HCT116 (cell line): ENCODE measurements around the gene SMIM45.

Experiments used
- ATAC-seq: fragments of 200-7000 bp; cut with Tn5 transposase; 2 replicates; pipeline ENCODE4 v1.9.1; 2020; ENCODE audit warnings: mild to moderate bottlenecking, moderate library complexity
- BruUV-seq: library from RNA; stranded (reverse); fragments of 400-500 nt; replicated peaks from 2 replicates; lab custom pipeline; 2021; lab: Mats Ljungman, UMichigan
- CTCF ChIA-PET: fragments of 300-600 bp; sonication (Branson Sonifier 250); formaldehyde crosslinking; loops from one replicate; lab custom pipeline; 2021; ENCODE audit warnings: antibody characterized with exemption; lab: Charles Lee
- POLR2A ChIA-PET: fragments of 300-600, 350-600 bp; sonication (Branson Sonifier 250); formaldehyde crosslinking; loops from one replicate; lab custom pipeline; 2021; ENCODE audit warnings: antibody characterized with exemption; lab: Charles Lee
- RAD21 ChIA-PET, 2 experiments: fragments of 300-600 bp; sonication (Branson Sonifier 250); formaldehyde crosslinking; loops; one replicate each; lab custom pipeline; 2023; ENCODE audit warnings: low total read pairs in 2 of 2; ENCODE audit not compliant: uncharacterized antibody in 2 of 2, unreplicated experiment in 2 of 2, low non-redundant PET in 1 of 2; lab: Charles Lee
- DNase-seq: peaks from one replicate; pipeline ENCODE4 v3.0.0-alpha.2; 2010; ENCODE audit warnings: low read depth, low spot score
- H2AFZ ChIP-seq: fragments of 200-600 bp; shearing (Covaris generic), sonication (generic); 2 replicates; pipeline ENCODE4 v1.6.1; 2017; ENCODE audit warnings: low read depth, mixed run types, mixed read lengths, antibody characterized with exemption, low read length; ENCODE audit not compliant: poor library complexity, severe bottlenecking
- H3K27ac ChIP-seq: 2 replicates; pipeline ENCODE4 v1.5.1; 2012; ENCODE audit warnings: low read depth, low read length
- H3K27me3 ChIP-seq: fragments of 200-600 bp; sonication (generic); 2 replicates; pipeline ENCODE4 v1.6.1; 2016; ENCODE audit warnings: mixed run types, low read length, mixed read lengths; ENCODE audit not compliant: insufficient read depth
- H3K36me3 ChIP-seq, 2 experiments: fragments of 200-500 bp in 1 of 2; fragments of 200-600 bp in 1 of 2; sonication (Bioruptor generic) in 1 of 2; sonication (generic) in 1 of 2; 2 replicates each; pipeline versions ENCODE4 v1.5.1 to v1.6.1; 2014 to 2016; ENCODE audit warnings: low read length in 2 of 2, inconsistent platforms in 1 of 2, mixed read lengths in 1 of 2, mixed run types in 1 of 2; ENCODE audit not compliant: insufficient read depth in 2 of 2, control insufficient read depth in 1 of 2
- H3K4me1 ChIP-seq, 2 experiments: fragments of 200-600 bp in 1 of 2; sonication (generic) in 1 of 2; 2 replicates each; pipeline versions ENCODE4 v1.5.1 to v1.6.1; 2012 to 2017; ENCODE audit warnings: low read length in 2 of 2, inconsistent platforms in 1 of 2, mild to moderate bottlenecking in 1 of 2, mixed read lengths in 1 of 2, mixed run types in 1 of 2, moderate library complexity in 1 of 2; ENCODE audit not compliant: insufficient read depth in 2 of 2, control insufficient read depth in 1 of 2
- H3K4me2 ChIP-seq: fragments of 200-600 bp; sonication (generic); 2 replicates; pipeline ENCODE4 v1.6.1; 2017; ENCODE audit warnings: mixed run types, low read length, mixed read lengths
- H3K4me3 ChIP-seq, 2 experiments: fragments of 200-600 bp in 1 of 2; sonication (generic) in 1 of 2; replicated peaks in 1 of 2; 2 replicates each; pipeline ENCODE4 v1.5.1; 2011 to 2016; ENCODE audit warnings: low read length in 2 of 2, control low read depth in 1 of 2, low read depth in 1 of 2, mild to moderate bottlenecking in 1 of 2, mixed read lengths in 1 of 2, mixed run types in 1 of 2
- H3K79me2 ChIP-seq: fragments of 200-600 bp; sonication (generic); 2 replicates; pipeline ENCODE4 v1.6.1; 2017; ENCODE audit warnings: mild to moderate bottlenecking, mixed run types, low read length, moderate library complexity, mixed read lengths; ENCODE audit not compliant: insufficient read depth
- H3K9ac ChIP-seq: fragments of 200-600 bp; sonication (generic); 2 replicates; pipeline ENCODE4 v1.6.1; 2016; ENCODE audit warnings: low read length, mixed read lengths
- H3K9me2 ChIP-seq: fragments of 200-600 bp; sonication (generic), shearing (Covaris generic); 2 replicates; pipeline ENCODE4 v1.6.1; 2017; ENCODE audit warnings: mixed run types, mild to moderate bottlenecking, moderate library complexity; ENCODE audit not compliant: insufficient read depth
- H3K9me3 ChIP-seq, 2 experiments: fragments of 200-500 bp in 1 of 2; fragments of 200-600 bp in 1 of 2; sonication (Bioruptor generic) in 1 of 2; sonication (generic) in 1 of 2; 2 replicates each; pipeline ENCODE4 v1.6.1; 2014 to 2017; ENCODE audit warnings: low read length in 2 of 2, mixed read lengths in 2 of 2, inconsistent platforms in 1 of 2, low read depth in 1 of 2, mild to moderate bottlenecking in 1 of 2, mixed run types in 1 of 2, moderate library complexity in 1 of 2; ENCODE audit not compliant: control insufficient read depth in 1 of 2, insufficient read depth in 1 of 2
- H4K20me1 ChIP-seq: fragments of 200-600 bp; sonication (generic), shearing (Covaris generic); 2 replicates; pipeline ENCODE4 v1.6.1; 2017; ENCODE audit warnings: mixed run types, mild to moderate bottlenecking, moderate library complexity; ENCODE audit not compliant: insufficient read depth
- CBX3 ChIP-seq: IDR thresholded peaks from 2 replicates; pipeline ENCODE4 v1.6.1; 2012; ENCODE audit warnings: low read depth
- CEBPB ChIP-seq: IDR thresholded peaks from 2 replicates; pipeline ENCODE4 v1.6.1; 2012; ENCODE audit warnings: low read depth
- EGR1 ChIP-seq: IDR thresholded peaks from 2 replicates; pipeline ENCODE4 v1.6.1; 2012; ENCODE audit warnings: low read depth
- EZH2 ChIP-seq: fragments of 200-600 bp; sonication (generic); IDR thresholded peaks from 2 replicates; pipeline ENCODE4 v1.6.1; 2017; ENCODE audit warnings: antibody characterized with exemption, mixed run types
- EZH2phosphoT487 ChIP-seq: fragments of 200-600 bp; IDR thresholded peaks from 2 replicates; pipeline ENCODE4 v1.6.1; 2018; ENCODE audit warnings: antibody characterized with exemption, borderline replicate concordance
- POLR2A ChIP-seq: IDR thresholded peaks from 2 replicates; pipeline ENCODE4 v1.7.0; 2011; ENCODE audit warnings: borderline replicate concordance; ENCODE audit not compliant: insufficient read depth, insufficient read length; ENCODE audit errors: extremely low read depth
- POLR2AphosphoS5 ChIP-seq: IDR thresholded peaks from 2 replicates; pipeline ENCODE4 v1.6.1; 2011; ENCODE audit warnings: mild to moderate bottlenecking, low read depth, low read length, moderate library complexity
- SP1 ChIP-seq: IDR thresholded peaks from 2 replicates; pipeline ENCODE4 v1.6.1; 2012; ENCODE audit warnings: low read depth
- SRF ChIP-seq: IDR thresholded peaks from 2 replicates; pipeline ENCODE4 v1.6.1; 2012; ENCODE audit warnings: low read depth
- TCF7L2 ChIP-seq: IDR thresholded peaks from 2 replicates; pipeline ENCODE4 v1.7.0; 2011; ENCODE audit warnings: borderline replicate concordance, inconsistent platforms; ENCODE audit not compliant: insufficient read depth, insufficient read length; ENCODE audit errors: extremely low read depth
- YY1 ChIP-seq: IDR thresholded peaks from 2 replicates; pipeline ENCODE4 v1.6.1; 2011; ENCODE audit warnings: low read length, low read depth, moderate library complexity, mild to moderate bottlenecking; ENCODE audit not compliant: insufficient replicate concordance; ENCODE audit errors: extremely low read depth
- ZFX ChIP-seq: fragments of 450-650 bp; IDR thresholded peaks from 2 replicates; pipeline ENCODE4 v1.6.1; 2017
- ZNF274 ChIP-seq: fragments of 200-500 bp; sonication (Bioruptor generic); IDR thresholded peaks from 2 replicates; pipeline ENCODE4 v1.6.1; 2014; ENCODE audit warnings: mild to moderate bottlenecking, low read depth, low read length, inconsistent platforms
- intact Hi-C: fragments of 100-400 bp; cut with micrococcal nuclease; formaldehyde crosslinking; loops from 2 replicates; pipeline ENCODE4 v1.10.0; 2022
- TF ChIP-seq, protein P1 (sequence below), 3 experiments: fragments of 200-600 bp in 1 of 3; sonication (generic) in 1 of 3; IDR thresholded peaks in 2 of 3; conservative IDR thresholded peaks in 1 of 3; 2 replicates each; pipeline ENCODE4 v1.5.1; 2012 to 2017; ENCODE audit warnings: low read depth in 2 of 3, low read length in 2 of 3, antibody characterized with exemption in 1 of 3, borderline replicate concordance in 1 of 3, control low read depth in 1 of 3, mild to moderate bottlenecking in 1 of 3, mixed read lengths in 1 of 3, mixed run types in 1 of 3, moderate library complexity in 1 of 3; ENCODE audit not compliant: insufficient read depth in 1 of 3
- TF ChIP-seq, protein P2 (sequence below): IDR thresholded peaks from 2 replicates; pipeline ENCODE4 v1.6.1; 2012
- TF ChIP-seq, protein P3 (sequence below): IDR thresholded peaks from 2 replicates; pipeline ENCODE4 v1.6.1; 2012

Gene SMIM45

DNA sequence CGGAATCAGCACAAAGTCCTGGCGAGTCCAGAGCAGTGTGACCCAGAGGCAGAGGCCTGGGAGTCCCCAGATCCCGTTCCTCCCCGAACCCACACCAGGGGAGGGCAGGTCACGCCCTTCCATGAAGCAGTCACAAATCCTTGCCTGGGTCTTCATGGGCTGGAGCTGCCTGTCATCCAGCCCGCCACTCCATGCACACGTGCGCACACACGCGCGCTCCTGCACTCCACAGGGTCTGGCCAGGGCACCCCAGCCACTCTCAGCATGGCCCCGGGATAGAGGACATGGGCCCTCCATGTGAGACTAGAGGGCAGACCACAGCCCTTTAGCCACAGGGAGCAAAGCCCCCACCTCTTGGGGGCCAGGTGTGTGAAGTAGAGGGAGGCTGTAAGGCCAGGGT is 19.6 kb upstream of the SMIM45 start (continued):
- TF ChIP-seq, protein P1, sequence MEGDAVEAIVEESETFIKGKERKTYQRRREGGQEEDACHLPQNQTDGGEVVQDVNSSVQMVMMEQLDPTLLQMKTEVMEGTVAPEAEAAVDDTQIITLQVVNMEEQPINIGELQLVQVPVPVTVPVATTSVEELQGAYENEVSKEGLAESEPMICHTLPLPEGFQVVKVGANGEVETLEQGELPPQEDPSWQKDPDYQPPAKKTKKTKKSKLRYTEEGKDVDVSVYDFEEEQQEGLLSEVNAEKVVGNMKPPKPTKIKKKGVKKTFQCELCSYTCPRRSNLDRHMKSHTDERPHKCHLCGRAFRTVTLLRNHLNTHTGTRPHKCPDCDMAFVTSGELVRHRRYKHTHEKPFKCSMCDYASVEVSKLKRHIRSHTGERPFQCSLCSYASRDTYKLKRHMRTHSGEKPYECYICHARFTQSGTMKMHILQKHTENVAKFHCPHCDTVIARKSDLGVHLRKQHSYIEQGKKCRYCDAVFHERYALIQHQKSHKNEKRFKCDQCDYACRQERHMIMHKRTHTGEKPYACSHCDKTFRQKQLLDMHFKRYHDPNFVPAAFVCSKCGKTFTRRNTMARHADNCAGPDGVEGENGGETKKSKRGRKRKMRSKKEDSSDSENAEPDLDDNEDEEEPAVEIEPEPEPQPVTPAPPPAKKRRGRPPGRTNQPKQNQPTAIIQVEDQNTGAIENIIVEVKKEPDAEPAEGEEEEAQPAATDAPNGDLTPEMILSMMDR (IDR thresholded peaks at IDR 0.05 in 2 of 3, conservative IDR thresholded peaks at IDR 0.05 in 1 of 3; ENCODE audit: borderline replicate concordance in 1 of 3, insufficient read depth in 1 of 3, low read depth in 2 of 3, low read length in 2 of 3) = no peak
- no peak for TF ChIP-seq EGR1
- TF ChIP-seq ZFX = no peak
- no peak for TF ChIP-seq CEBPB
- TF ChIP-seq TCF7L2 = no peak
- TF ChIP-seq ZNF274 = no peak
- TF ChIP-seq SRF = no peak
- no peak for TF ChIP-seq CBX3
- TF ChIP-seq, protein P2, sequence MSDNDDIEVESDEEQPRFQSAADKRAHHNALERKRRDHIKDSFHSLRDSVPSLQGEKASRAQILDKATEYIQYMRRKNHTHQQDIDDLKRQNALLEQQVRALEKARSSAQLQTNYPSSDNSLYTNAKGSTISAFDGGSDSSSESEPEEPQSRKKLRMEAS = no peak
- no peak for TF ChIP-seq EZH2
- TF ChIP-seq EZH2phosphoT487 = no peak
- no peak for TF ChIP-seq SP1

DNA sequence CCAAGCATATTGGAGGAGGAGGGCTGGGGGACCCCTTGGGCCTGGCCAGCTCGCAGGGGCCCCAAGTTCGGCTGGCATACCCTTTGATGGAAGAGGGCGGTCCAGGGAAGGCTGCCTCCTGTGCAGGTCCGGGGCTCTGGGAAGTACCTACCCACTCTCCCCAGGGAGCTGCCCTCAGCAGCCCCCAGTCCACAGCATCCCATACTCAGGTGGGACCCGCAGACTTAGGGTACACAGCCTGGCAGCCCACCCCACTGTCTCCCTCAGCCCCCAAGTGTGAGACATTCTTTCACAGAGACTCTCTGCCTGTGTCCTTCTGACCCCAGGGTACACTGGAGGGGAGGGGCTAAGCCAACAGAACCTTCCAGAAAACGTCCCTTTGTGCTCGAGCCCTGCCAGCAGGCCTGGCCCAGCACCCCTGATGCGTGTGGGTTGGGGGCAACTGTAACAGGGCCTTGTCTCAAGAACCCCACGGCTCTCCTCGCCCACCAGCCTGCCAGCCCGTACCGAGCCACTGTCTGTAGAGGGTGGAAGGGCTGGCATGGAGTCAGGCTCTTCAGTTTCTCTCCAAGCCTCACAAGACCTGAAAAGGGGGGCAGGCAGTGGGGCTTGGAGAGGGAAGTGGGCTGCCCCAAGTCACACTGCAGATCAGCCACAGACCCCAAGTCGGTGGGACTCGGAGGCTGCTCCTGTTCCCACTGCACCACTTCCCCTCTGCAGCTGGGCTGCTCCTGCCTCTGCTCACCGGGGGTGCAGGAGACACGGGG is 18.4 kb upstream of the SMIM45 start:
- H3K4me1 ChIP-seq = no peaks in the 10 kb centered on the region
- ATAC-seq = 0 out of 2 replicates have a peak, but pooled peaks have one; percentile 5
- H3K4me3 ChIP-seq = no peak overlapping the region
- H3K27me3 ChIP-seq = no peaks in the 10 kb centered on the region
- TF ChIP-seq POLR2A (no peak), TCF7L2 (no peak), CEBPB (no peak), CBX3 (no peak), YY1 (no peak), POLR2AphosphoS5 (no peak)
- TF ChIP-seq, protein P1 (IDR thresholded peaks at IDR 0.05 in 2 of 3, conservative IDR thresholded peaks at IDR 0.05 in 1 of 3; ENCODE audit: borderline replicate concordance in 1 of 3, insufficient read depth in 1 of 3, low read depth in 2 of 3, low read length in 2 of 3) = no peak
- TF ChIP-seq, protein P3, sequence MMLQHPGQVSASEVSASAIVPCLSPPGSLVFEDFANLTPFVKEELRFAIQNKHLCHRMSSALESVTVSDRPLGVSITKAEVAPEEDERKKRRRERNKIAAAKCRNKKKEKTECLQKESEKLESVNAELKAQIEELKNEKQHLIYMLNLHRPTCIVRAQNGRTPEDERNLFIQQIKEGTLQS = no peak
- TF ChIP-seq, all 23 proteins: peak for 0
- Histone ChIP-seq H3K9ac (no peak overlapping the region), H2AFZ (no peak overlapping the region), H3K9me2 (no peaks in the 10 kb centered on the region), H3K79me2 (peaks cover 2% of the 10 kb centered on the region; the same call in 1 of the 2 replicates), H3K9me3 (no peaks in the 10 kb centered on the region), H4K20me1 (no peaks in the 10 kb centered on the region), H3K4me2 (no peak overlapping the region), H3K36me3 (peaks cover 0 to 17% of the 10 kb centered on the region in 2 experiments; a peak in 2 of 4 replicates), H3K27ac (no peak overlapping the region)
- POLR2A ChIA-PET = no interaction called here
- no peak for DNase-seq
- CTCF ChIA-PET = no interaction called here
- RAD21 ChIA-PET = no interaction called here
- intact Hi-C loops = no loop called here
- BruUV-seq = no TSS peak
